Activated naive CD4-positive, alpha-beta T cell treated with anti-CD3 and anti-CD28 coated beads, Interleukin-2, amount 50 U/mL, for 24 hours (primary cell): ENCODE results near the gene OPRPN.

Source experiments
- H3K27ac Mint-ChIP-seq: one replicate; pipeline ENCODE4 v1.8.0; 2021; ENCODE audit warnings: mild to moderate bottlenecking, mixed read lengths
- H3K27me3 Mint-ChIP-seq: one replicate; pipeline ENCODE4 v1.8.0; 2021; ENCODE audit warnings: mixed read lengths
- H3K36me3 Mint-ChIP-seq: one replicate; pipeline ENCODE4 v1.8.0; 2021; ENCODE audit warnings: mixed read lengths
- H3K4me1 Mint-ChIP-seq: one replicate; pipeline ENCODE4 v1.8.0; 2021; ENCODE audit warnings: mixed read lengths
- H3K4me3 Mint-ChIP-seq: one replicate; pipeline ENCODE4 v1.8.0; 2021; ENCODE audit warnings: mild to moderate bottlenecking, mixed read lengths
- H3K9me3 Mint-ChIP-seq: one replicate; pipeline ENCODE4 v1.8.0; 2021; ENCODE audit warnings: mixed read lengths

OPRPN gene

DNA sequence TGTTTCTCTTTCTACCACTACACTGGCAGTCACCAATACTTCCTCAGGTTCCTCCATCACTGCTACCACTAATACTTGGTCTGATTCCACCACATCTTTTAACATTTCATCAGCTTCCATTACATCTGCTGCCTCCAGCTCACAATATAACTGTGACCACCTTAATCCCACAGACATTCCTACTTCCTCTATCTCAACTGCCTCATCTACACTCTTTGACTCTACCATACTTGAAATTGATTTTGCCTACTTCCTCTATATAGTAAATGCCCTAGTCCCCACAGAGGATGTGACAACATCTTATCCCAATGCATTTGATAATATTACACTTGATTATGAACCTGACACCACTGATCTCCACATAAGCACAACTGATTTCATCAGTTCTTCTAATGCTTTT, 29.0 kb downstream of the OPRPN start:
- H3K4me1 Mint-ChIP-seq, result no peaks in the 10 kb centered on the region
- no peaks in the 10 kb centered on the region for H3K36me3 Mint-ChIP-seq
- peaks cover 3% of the 10 kb centered on the region for H3K27me3 Mint-ChIP-seq

DNA sequence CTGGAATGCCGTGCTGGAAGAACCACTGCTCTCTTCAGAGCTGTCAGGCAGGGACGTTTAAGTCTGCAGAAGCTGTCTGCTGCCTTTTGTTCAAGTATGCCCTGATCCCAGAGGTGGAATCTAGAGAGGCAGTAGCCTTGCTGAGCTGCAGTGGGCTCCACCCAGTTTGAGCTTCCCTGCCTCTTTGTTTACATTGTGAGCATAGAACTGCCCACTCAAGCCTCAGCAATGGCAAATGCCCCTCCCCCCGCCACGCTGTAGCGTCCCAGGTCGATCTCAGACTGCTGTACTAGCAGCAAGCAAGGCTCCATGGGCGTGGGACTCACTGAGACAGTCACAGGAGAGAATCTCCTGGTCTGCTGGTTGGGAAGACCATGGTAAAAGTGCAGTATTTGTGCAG, 39.5 kb downstream of the OPRPN start:
- no peaks in the 10 kb centered on the region for H3K4me1 Mint-ChIP-seq
- peaks cover 9% of the 10 kb centered on the region for H3K27me3 Mint-ChIP-seq
- peaks cover 5% of the 10 kb centered on the region for H3K9me3 Mint-ChIP-seq
- H3K27ac Mint-ChIP-seq, result no peak overlapping the region
- no peak overlapping the region for H3K4me3 Mint-ChIP-seq
- no peaks in the 10 kb centered on the region for H3K36me3 Mint-ChIP-seq

More for the DNA sequence above, 29.0 kb downstream of the OPRPN start:
- Mint-ChIP-seq H3K27ac (no peak overlapping the region), H3K4me3 (no peak overlapping the region), H3K9me3 (peaks cover 9% of the 10 kb centered on the region)

- Mint-ChIP-seq H3K36me3 (no peaks in the 10 kb centered on the region), H3K4me1 (no peaks in the 10 kb centered on the region), H3K4me3 (no peak overlapping the region), H3K27me3 (peaks cover 6% of the 10 kb centered on the region), H3K27ac (no peak overlapping the region), H3K9me3 (no peaks in the 10 kb centered on the region)
Observed at GRCh38 chr4:70442474-70442873, 44.7 kb downstream of the OPRPN start.

GRCh38 chr4:70443329-70443728, 45.6 kb downstream of the OPRPN start:
- Mint-ChIP-seq H3K9me3 (no peaks in the 10 kb centered on the region), H3K27ac (no peak overlapping the region), H3K27me3 (peaks cover 6% of the 10 kb centered on the region), H3K36me3 (no peaks in the 10 kb centered on the region), H3K4me1 (no peaks in the 10 kb centered on the region), H3K4me3 (no peak overlapping the region)

- Mint-ChIP-seq H3K36me3 (no peaks in the 10 kb centered on the region), H3K4me3 (no peak overlapping the region), H3K27ac (no peak overlapping the region), H3K4me1 (no peaks in the 10 kb centered on the region), H3K9me3 (peaks cover 13% of the 10 kb centered on the region), H3K27me3 (no peaks in the 10 kb centered on the region)
Observed at GRCh38 chr4:70449220-70449619, 51.5 kb downstream of the OPRPN start.

DNA sequence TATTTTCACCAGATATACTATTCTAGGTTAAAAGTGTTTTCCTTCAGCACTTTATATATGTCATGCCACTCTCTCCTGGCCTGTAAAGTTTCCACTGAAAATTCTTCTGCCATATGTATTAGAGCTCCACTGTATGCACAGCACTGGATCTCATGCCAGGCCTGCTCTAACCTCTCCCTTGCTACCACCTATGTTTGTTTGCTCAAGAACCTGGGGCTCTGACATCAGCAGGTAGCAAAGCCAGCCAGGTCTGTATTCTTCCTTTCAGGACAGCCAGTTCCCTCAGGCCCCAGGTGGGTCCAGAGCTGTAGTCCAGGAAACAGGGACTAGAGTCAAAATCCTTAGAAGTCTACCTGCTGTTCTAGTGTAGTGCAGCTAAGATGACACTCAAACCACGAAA, 55.2 kb downstream of the OPRPN start:
- Mint-ChIP-seq H3K36me3 (no peaks in the 10 kb centered on the region), H3K4me1 (no peaks in the 10 kb centered on the region), H3K27ac (no peak overlapping the region), H3K4me3 (no peak overlapping the region), H3K9me3 (peaks cover 13% of the 10 kb centered on the region), H3K27me3 (no peaks in the 10 kb centered on the region)
